ENCODE results near the gene HADHA. TPM values are rescaled to one million over a fixed set of nuclear protein-coding genes. Genes with fewer than 3 reads are reported as not detected.

The HADHA gene
- total and polyA plus RNA-seq, 2 donors (not counting 3 experiments of a cell fraction or from before 2014, with no cell fraction given), result 79.4 to 158 TPM

DNA sequence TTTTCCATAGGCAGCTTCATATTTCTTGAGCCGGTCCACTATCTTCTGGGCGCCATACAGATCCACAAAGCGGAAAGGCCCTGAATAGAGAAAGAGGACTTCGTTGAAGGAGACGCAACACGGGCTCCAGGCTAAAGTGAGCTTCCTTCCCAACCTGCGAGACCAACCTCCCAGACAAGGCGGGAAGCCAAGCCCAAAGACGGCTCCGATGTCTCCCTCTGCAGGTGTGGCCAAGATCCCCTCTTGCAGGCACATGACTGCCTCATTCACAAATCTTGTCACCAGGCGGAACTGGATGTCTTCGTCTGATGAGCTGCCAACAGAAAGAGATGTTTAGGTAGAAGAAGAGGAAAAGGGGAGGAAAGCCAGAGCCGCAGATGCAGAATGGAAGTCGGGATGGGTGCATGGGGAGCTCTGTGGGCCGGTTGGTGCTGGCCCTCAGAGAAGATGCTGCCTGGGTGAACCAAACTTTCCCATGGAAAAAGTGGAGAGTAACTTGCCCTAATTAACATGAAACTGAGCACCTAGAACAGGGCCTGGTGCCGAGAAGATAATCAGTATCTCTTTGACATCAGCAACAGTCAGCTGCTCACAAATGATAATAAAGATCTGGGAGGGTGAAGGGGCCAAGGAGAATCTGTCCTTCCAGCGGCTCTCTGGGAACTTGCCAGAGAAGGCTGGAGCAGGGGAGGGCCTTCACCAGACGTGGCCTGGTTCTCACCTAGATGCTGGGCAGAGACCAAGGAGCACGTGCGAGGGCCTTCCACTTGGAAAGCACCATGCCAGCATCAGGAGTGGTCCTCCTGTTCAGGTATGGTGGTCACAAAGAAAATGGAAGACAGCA lies 52.9 kb downstream of the HADHA start:
- Histone ChIP-seq H3K4me1 (ENCODE audit: control insufficient read depth, extremely low read depth, insufficient read depth, low read length) (no peaks in the 10 kb centered on the region), H3K9ac (replicated peaks; ENCODE audit: extremely low read depth, insufficient read depth, low read length) (no peak overlapping the region), H4K20me1 (replicated peaks; ENCODE audit: control insufficient read depth, extremely low read depth, insufficient read depth, low read length) (no peaks in the 10 kb centered on the region), H3K79me2 (ENCODE audit: control insufficient read depth, insufficient read depth, low read length) (no peaks in the 10 kb centered on the region), H3K36me3 (ENCODE audit: control insufficient read depth in 2 of 2, extremely low read depth in 1 of 2, insufficient read depth in 2 of 2, low read length in 2 of 2) (peaks cover 9 to 30% of the 10 kb centered on the region in 2 experiments), H2AFZ (ENCODE audit: low read depth, low read length) (no peak overlapping the region), H3K4me3 (replicated peaks in 1 of 3; ENCODE audit: insufficient read depth in 1 of 3, low read depth in 1 of 3, low read length in 3 of 3) (no peak overlapping the region), H3K27me3 (ENCODE audit: control insufficient read depth in 2 of 2, insufficient read depth in 2 of 2, low read length in 2 of 2) (no peaks in the 10 kb centered on the region), H3K9me3 (replicated peaks; ENCODE audit: control insufficient read depth, insufficient read depth, low read length) (no peaks in the 10 kb centered on the region), H3K9me1 (replicated peaks; ENCODE audit: control insufficient read depth, extremely low read depth, insufficient read depth, low read length) (no peaks in the 10 kb centered on the region), H3K27ac (ENCODE audit: insufficient read depth, low read depth, low read length) (no peak overlapping the region), H3K4me2 (ENCODE audit: insufficient read depth, low read length) (no peak overlapping the region)
- intact Hi-C loops (cut with micrococcal nuclease), result no loop called here
- FAIRE-seq (no peak), DNase-seq (ENCODE audit: low read depth, low spot score) (no peak)
- dilution Hi-C loops (cut with MboI; ENCODE audit: extremely low pct_ligation_motif_present, low sequenced_read_pairs), result no loop called here
- BruUV-seq (replicated peaks), result no TSS peak
- CTCF ChIA-PET, result interaction anchor here (0.6 to 1.3 kb wide), 4 partner anchors 9 to 278 kb away, joined by 3 to 4 read pairs (median 3); no protein-coding TSS in a partner anchor
- POLR2A ChIA-PET, result interaction anchor here (0.7 kb wide), 1 partner anchor 12 kb away, joined by 3 read pairs; no protein-coding TSS in a partner anchor
- TF ChIP-seq GATA2 (IDR thresholded peaks at IDR 0.05; ENCODE audit: insufficient read depth, insufficient read length, low read depth, low read length) (no peak), FOS (IDR thresholded peaks at IDR 0.05; ENCODE audit: borderline replicate concordance, insufficient read depth, low read length) (no peak), POLR2A (IDR thresholded peaks at IDR 0.05; ENCODE audit: low read depth, low read length) (no peak), EZH2 (IDR thresholded peaks at IDR 0.05; ENCODE audit: borderline replicate concordance, low read depth, low read length, severe bottlenecking) (no peak), MYC (IDR thresholded peaks at IDR 0.05; ENCODE audit: low read depth, low read length) (no peak), JUN (IDR thresholded peaks at IDR 0.05; ENCODE audit: borderline replicate concordance, insufficient read depth, insufficient read length, low read depth) (no peak), POLR2AphosphoS5 (IDR thresholded peaks at IDR 0.05; ENCODE audit: insufficient read depth, low read depth, low read length) (no peak)
- TF ChIP-seq, protein P1, sequence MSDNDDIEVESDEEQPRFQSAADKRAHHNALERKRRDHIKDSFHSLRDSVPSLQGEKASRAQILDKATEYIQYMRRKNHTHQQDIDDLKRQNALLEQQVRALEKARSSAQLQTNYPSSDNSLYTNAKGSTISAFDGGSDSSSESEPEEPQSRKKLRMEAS (IDR thresholded peaks at IDR 0.05; ENCODE audit: insufficient read depth, insufficient read length), result no peak
- TF ChIP-seq, protein P2, sequence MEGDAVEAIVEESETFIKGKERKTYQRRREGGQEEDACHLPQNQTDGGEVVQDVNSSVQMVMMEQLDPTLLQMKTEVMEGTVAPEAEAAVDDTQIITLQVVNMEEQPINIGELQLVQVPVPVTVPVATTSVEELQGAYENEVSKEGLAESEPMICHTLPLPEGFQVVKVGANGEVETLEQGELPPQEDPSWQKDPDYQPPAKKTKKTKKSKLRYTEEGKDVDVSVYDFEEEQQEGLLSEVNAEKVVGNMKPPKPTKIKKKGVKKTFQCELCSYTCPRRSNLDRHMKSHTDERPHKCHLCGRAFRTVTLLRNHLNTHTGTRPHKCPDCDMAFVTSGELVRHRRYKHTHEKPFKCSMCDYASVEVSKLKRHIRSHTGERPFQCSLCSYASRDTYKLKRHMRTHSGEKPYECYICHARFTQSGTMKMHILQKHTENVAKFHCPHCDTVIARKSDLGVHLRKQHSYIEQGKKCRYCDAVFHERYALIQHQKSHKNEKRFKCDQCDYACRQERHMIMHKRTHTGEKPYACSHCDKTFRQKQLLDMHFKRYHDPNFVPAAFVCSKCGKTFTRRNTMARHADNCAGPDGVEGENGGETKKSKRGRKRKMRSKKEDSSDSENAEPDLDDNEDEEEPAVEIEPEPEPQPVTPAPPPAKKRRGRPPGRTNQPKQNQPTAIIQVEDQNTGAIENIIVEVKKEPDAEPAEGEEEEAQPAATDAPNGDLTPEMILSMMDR (IDR thresholded peaks at IDR 0.05; ENCODE audit: extremely low read depth in 1 of 2, insufficient read depth in 1 of 2, low read depth in 1 of 2, low read length in 2 of 2), result no peak
